ENCODE measurements around the gene TMEM234.

The TMEM234 gene

DNA sequence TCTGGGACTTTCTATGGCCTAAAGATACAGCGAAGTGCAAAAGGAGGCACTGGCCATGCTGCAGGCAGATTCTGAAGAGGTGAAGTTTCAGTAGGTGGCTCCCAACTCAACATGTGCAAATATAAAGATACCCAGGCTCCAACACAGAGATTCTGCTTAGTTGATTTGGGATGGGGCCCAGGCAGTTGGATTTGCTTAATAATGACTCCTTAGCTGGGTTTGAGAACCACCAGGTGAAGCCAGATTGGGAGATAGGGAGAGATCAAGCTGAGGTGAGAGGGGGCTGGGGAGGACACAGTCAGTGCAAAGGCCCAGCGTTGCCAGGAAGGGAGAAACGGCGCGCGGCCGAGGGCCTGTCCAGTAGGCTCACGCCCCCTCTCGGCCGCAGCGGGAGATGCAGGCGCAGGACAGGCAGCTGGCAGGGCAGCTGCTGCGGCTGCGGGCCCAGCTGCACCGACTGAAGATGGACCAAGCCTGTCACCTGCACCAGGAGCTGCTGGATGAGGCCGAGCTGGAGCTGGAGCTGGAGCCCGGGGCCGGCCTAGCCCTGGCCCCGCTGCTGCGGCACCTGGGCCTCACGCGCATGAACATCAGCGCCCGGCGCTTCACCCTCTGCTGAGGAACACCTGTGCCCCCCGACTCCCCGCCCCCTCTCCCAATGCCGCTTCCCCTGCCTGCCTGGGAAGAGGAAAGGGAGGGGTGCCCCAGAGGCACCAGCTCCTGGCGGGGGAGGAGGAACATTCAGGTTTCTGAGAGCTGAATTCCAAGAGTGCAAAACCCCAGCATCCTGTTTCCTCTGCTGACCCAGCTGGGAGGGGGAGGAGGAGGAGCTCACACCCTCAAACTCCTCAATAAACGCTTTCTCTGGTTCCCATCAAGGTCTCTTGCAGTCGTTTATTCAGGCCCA lies 26.1 kb upstream of the TMEM234 start:
- DNase-seq (peak; percentile 60), ATAC-seq (replicated peaks) (peak; percentile 7 to 12)
- H3K36me3 Mint-ChIP-seq = peaks cover 0 to 5% of the 10 kb centered on the region in 2 donors
- H3K9me3 Mint-ChIP-seq = no peaks in the 10 kb centered on the region
- no peaks in the 10 kb centered on the region for H3K27me3 Mint-ChIP-seq
- H3K4me1 Mint-ChIP-seq = peaks cover 54 to 72% of the 10 kb centered on the region in 2 donors
- H3K27ac Mint-ChIP-seq = peak overlapping the region; percentile 98
- peak overlapping the region; percentile 26 to 55 for H3K4me3 Mint-ChIP-seq

DNA sequence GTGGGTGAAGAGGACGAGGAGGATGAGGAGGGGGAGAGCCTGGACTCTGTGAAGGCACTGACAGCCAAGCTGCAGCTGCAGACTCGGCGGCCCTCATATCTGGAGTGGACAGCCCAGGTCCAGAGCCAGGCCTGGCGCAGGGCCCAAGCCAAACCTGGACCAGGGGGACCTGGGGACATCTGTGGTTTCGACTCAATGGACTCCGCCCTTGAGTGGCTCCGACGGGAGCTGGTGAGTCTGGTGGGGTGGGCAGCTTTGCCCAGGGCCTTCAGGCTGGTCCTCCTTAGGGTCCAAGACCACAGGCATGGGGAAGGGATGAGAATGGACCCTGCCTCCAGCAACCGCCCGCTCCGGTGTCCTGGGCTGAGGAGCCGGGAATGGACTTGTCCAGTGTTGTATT lies 25.3 kb upstream of the TMEM234 start:
- Mint-ChIP-seq H3K27ac (no peak overlapping the region), H3K36me3 (peaks cover 0 to 5% of the 10 kb centered on the region in 2 donors), H3K4me1 (peaks cover 50 to 71% of the 10 kb centered on the region in 2 donors), H3K9me3 (no peaks in the 10 kb centered on the region), H3K4me3 (no peak overlapping the region), H3K27me3 (no peaks in the 10 kb centered on the region)
- no peak for ATAC-seq (replicated peaks)
- no peak for DNase-seq

- H3K4me3 Mint-ChIP-seq = peak within 1 kb of the TSS; percentile 26 to 55
- no peak for DNase-seq
- H3K27me3 Mint-ChIP-seq = no peaks in the 10 kb centered on the region
- H3K4me1 Mint-ChIP-seq = peaks cover 50 to 71% of the 10 kb centered on the region in 2 donors
- H3K36me3 Mint-ChIP-seq = peaks cover 0 to 4% of the 10 kb centered on the region in 2 donors
- peak within 1 kb of the TSS; percentile 67 for H3K27ac Mint-ChIP-seq
- ATAC-seq (replicated peaks) = no peak
- no peaks in the 10 kb centered on the region for H3K9me3 Mint-ChIP-seq
Measured at GRCh38 chr1:32246888-32247273, 24.7 kb upstream of the TMEM234 start, which contains the start of gene FAM167B. TSS of gene FAM167B (plus strand) at chr1:32247222. CDS start at chr1:32247422, 200 bp downstream.

- DNase-seq (no peak), ATAC-seq (replicated peaks) (peak; percentile 13 to 34)
- H3K27ac Mint-ChIP-seq = no peak overlapping the region
- no peaks in the 10 kb centered on the region for H3K36me3 Mint-ChIP-seq
- no peaks in the 10 kb centered on the region for H3K27me3 Mint-ChIP-seq
- H3K4me1 Mint-ChIP-seq = peaks cover 24 to 53% of the 10 kb centered on the region in 2 donors
- H3K4me3 Mint-ChIP-seq = no peak overlapping the region
- H3K9me3 Mint-ChIP-seq = no peaks in the 10 kb centered on the region
Measured at GRCh38 chr1:32242341-32242851, 20.2 kb upstream of the TMEM234 start.

- no peaks in the 10 kb centered on the region for H3K36me3 Mint-ChIP-seq
- no peak for DNase-seq
- no peaks in the 10 kb centered on the region for H3K27me3 Mint-ChIP-seq
- peak overlapping the region; percentile 81 for H3K27ac Mint-ChIP-seq
- ATAC-seq (replicated peaks) = peak; percentile 72 to 76
- no peaks in the 10 kb centered on the region for H3K9me3 Mint-ChIP-seq
- H3K4me3 Mint-ChIP-seq = peak overlapping the region; percentile 84 to 91
- H3K4me1 Mint-ChIP-seq = peaks cover 12 to 41% of the 10 kb centered on the region in 2 donors
Measured at GRCh38 chr1:32241001-32241763, 19.0 kb upstream of the TMEM234 start.

- Mint-ChIP-seq H3K27ac (peak overlapping the region; percentile 81), H3K36me3 (no peaks in the 10 kb centered on the region), H3K4me1 (peaks cover 12 to 39% of the 10 kb centered on the region in 2 donors), H3K4me3 (peak overlapping the region; percentile 84 to 91), H3K9me3 (no peaks in the 10 kb centered on the region), H3K27me3 (no peaks in the 10 kb centered on the region)
- ATAC-seq (replicated peaks) = peak; percentile 50 to 67
- DNase-seq = no peak
Measured at GRCh38 chr1:32240140-32240951, 18.2 kb upstream of the TMEM234 start.

DNA sequence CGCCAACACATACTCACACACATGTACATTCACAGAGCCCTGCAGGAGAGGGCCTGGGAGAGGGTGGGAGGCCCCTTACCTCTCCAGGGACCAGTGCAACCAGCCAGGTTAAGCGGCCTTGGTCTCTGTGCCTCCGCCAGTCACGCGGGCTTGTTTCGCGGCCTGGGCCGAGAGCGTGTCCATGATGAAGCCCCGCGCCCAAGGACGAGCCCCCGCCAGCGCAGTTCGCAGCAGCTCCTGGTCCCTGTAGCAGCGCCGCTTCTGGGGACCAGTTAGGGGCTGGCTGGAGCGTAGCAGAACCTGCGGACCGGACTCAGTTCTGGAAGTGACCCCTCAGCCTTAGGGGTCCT lies 17.6 kb upstream of the TMEM234 start:
- no peak for ATAC-seq (replicated peaks)
- DNase-seq = no peak
- Mint-ChIP-seq H3K4me1 (peaks cover 12 to 39% of the 10 kb centered on the region in 2 donors), H3K36me3 (peaks cover 3 to 5% of the 10 kb centered on the region in 2 donors), H3K27me3 (no peaks in the 10 kb centered on the region), H3K9me3 (no peaks in the 10 kb centered on the region), H3K4me3 (peak overlapping the region; percentile 84 to 91), H3K27ac (no peak overlapping the region)

GRCh38 chr1:32239337-32239736 lies 17.2 kb upstream of the TMEM234 start:
- Mint-ChIP-seq H3K27ac (no peak overlapping the region), H3K36me3 (peaks cover 5 to 6% of the 10 kb centered on the region in 2 donors), H3K4me3 (peak overlapping the region; percentile 17 to 91), H3K4me1 (peaks cover 13 to 41% of the 10 kb centered on the region in 2 donors), H3K9me3 (no peaks in the 10 kb centered on the region), H3K27me3 (no peaks in the 10 kb centered on the region)
- ATAC-seq (replicated peaks) = no peak
- DNase-seq = no peak

DNA sequence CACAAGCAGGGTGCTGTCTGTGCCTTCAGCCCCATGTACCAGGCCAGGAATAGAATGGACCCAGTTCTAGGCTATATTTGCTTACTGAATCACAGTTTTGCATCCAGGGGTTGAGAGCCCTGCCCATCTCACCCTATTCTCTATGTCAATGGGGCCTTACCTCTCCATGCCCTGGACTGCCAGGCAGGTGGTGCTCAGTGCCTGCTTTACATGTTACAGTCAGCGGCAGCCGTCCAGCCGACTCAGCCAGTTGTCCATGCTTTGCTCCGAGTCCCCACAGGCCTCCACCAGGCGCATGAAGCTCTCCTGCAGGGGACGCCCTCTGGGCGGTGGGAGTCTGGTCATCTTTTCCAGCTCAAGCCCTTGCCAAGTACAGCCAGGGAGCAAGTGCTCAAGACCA lies 12.6 kb upstream of the TMEM234 start:
- H3K9me3 Mint-ChIP-seq = no peaks in the 10 kb centered on the region
- no peak overlapping the region for H3K4me3 Mint-ChIP-seq
- ATAC-seq (replicated peaks) (no peak), DNase-seq (no peak)
- H3K4me1 Mint-ChIP-seq = peaks cover 1 to 11% of the 10 kb centered on the region in 2 donors
- peak overlapping the region; percentile 65 for H3K27ac Mint-ChIP-seq
- peaks cover 17 to 22% of the 10 kb centered on the region in 2 donors for H3K36me3 Mint-ChIP-seq
- no peaks in the 10 kb centered on the region for H3K27me3 Mint-ChIP-seq

- DNase-seq (no peak), ATAC-seq (replicated peaks) (no peak)
- Mint-ChIP-seq H3K27ac (no peak overlapping the region), H3K9me3 (no peaks in the 10 kb centered on the region), H3K4me1 (peaks cover 1 to 5% of the 10 kb centered on the region in 2 donors), H3K27me3 (no peaks in the 10 kb centered on the region), H3K4me3 (no peak overlapping the region), H3K36me3 (peaks cover 27 to 36% of the 10 kb centered on the region in 2 donors)
Measured at GRCh38 chr1:32232558-32233304, 10.6 kb upstream of the TMEM234 start.

- Mint-ChIP-seq H3K4me3 (no peak overlapping the region), H3K27me3 (no peaks in the 10 kb centered on the region), H3K36me3 (peaks cover 32 to 41% of the 10 kb centered on the region in 2 donors), H3K4me1 (peaks cover 1 to 5% of the 10 kb centered on the region in 2 donors), H3K27ac (peak overlapping the region; percentile 47), H3K9me3 (no peaks in the 10 kb centered on the region)
- DNase-seq (no peak), ATAC-seq (replicated peaks) (peak in 1 of 2 donors; percentile 10)
Measured at GRCh38 chr1:32231843-32232432, 9.8 kb upstream of the TMEM234 start.

GRCh38 chr1:32228771-32229170 lies 6.6 kb upstream of the TMEM234 start:
- no peak for DNase-seq
- no peaks in the 10 kb centered on the region for H3K9me3 Mint-ChIP-seq
- peaks cover 6 to 7% of the 10 kb centered on the region in 2 donors for H3K4me1 Mint-ChIP-seq
- peaks cover 38 to 45% of the 10 kb centered on the region in 2 donors for H3K36me3 Mint-ChIP-seq
- H3K27ac Mint-ChIP-seq = no peak overlapping the region
- no peaks in the 10 kb centered on the region for H3K27me3 Mint-ChIP-seq
- H3K4me3 Mint-ChIP-seq = no peak overlapping the region
- no peak for ATAC-seq (replicated peaks)

GRCh38 chr1:32224285-32224684 lies 2.1 kb upstream of the TMEM234 start:
- Mint-ChIP-seq H3K9me3 (no peaks in the 10 kb centered on the region), H3K27me3 (no peaks in the 10 kb centered on the region), H3K36me3 (peaks cover 25 to 45% of the 10 kb centered on the region in 2 donors), H3K27ac (peak overlapping the region; percentile 75), H3K4me1 (peaks cover 22 to 37% of the 10 kb centered on the region in 2 donors), H3K4me3 (peak overlapping the region in 1 of 2 donors; percentile 44)
- DNase-seq = no peak
- ATAC-seq (replicated peaks) = no peak

All from stimulated activated naive B cell treated with anti-CD40 and anti-IgM and Interleukin-4, amounts not matched to agents 10 μg/mL and 1 μg/mL and 100 μg/mL, for 72 hours (primary cell).